HCT116 (cell line): ENCODE data around the gene CERK. TPM values are rescaled to one million over a fixed set of nuclear protein-coding genes. Genes with fewer than 3 reads are reported as not detected.

Experiments used
- ATAC-seq: fragments of 200-7000 bp; cut with Tn5 transposase; 2 replicates; pipeline ENCODE4 v1.9.1; 2020; ENCODE audit warnings: mild to moderate bottlenecking, moderate library complexity
- BruUV-seq: library from RNA; stranded (reverse); fragments of 400-500 nt; replicated peaks from 2 replicates; lab custom pipeline; 2021; lab: Mats Ljungman, UMichigan
- CTCF ChIA-PET: fragments of 300-600 bp; sonication (Branson Sonifier 250); formaldehyde crosslinking; loops from one replicate; lab custom pipeline; 2021; ENCODE audit warnings: antibody characterized with exemption; lab: Charles Lee
- POLR2A ChIA-PET: fragments of 300-600, 350-600 bp; sonication (Branson Sonifier 250); formaldehyde crosslinking; loops from one replicate; lab custom pipeline; 2021; ENCODE audit warnings: antibody characterized with exemption; lab: Charles Lee
- RAD21 ChIA-PET, 2 experiments: fragments of 300-600 bp; sonication (Branson Sonifier 250); formaldehyde crosslinking; loops; one replicate each; lab custom pipeline; 2023; ENCODE audit warnings: low total read pairs in 2 of 2; ENCODE audit not compliant: uncharacterized antibody in 2 of 2, unreplicated experiment in 2 of 2, low non-redundant PET in 1 of 2; lab: Charles Lee
- DNase-seq: peaks from one replicate; pipeline ENCODE4 v3.0.0-alpha.2; 2010; ENCODE audit warnings: low read depth, low spot score
- H2AFZ ChIP-seq: fragments of 200-600 bp; shearing (Covaris generic), sonication (generic); 2 replicates; pipeline ENCODE4 v1.6.1; 2017; ENCODE audit warnings: low read depth, mixed run types, mixed read lengths, antibody characterized with exemption, low read length; ENCODE audit not compliant: poor library complexity, severe bottlenecking
- H3K27ac ChIP-seq: 2 replicates; pipeline ENCODE4 v1.5.1; 2012; ENCODE audit warnings: low read depth, low read length
- H3K27me3 ChIP-seq: fragments of 200-600 bp; sonication (generic); 2 replicates; pipeline ENCODE4 v1.6.1; 2016; ENCODE audit warnings: mixed run types, low read length, mixed read lengths; ENCODE audit not compliant: insufficient read depth
- H3K36me3 ChIP-seq, 2 experiments: fragments of 200-500 bp in 1 of 2; fragments of 200-600 bp in 1 of 2; sonication (Bioruptor generic) in 1 of 2; sonication (generic) in 1 of 2; 2 replicates each; pipeline versions ENCODE4 v1.5.1 to v1.6.1; 2014 to 2016; ENCODE audit warnings: low read length in 2 of 2, inconsistent platforms in 1 of 2, mixed read lengths in 1 of 2, mixed run types in 1 of 2; ENCODE audit not compliant: insufficient read depth in 2 of 2, control insufficient read depth in 1 of 2
- H3K4me1 ChIP-seq, 2 experiments: fragments of 200-600 bp in 1 of 2; sonication (generic) in 1 of 2; 2 replicates each; pipeline versions ENCODE4 v1.5.1 to v1.6.1; 2012 to 2017; ENCODE audit warnings: low read length in 2 of 2, inconsistent platforms in 1 of 2, mild to moderate bottlenecking in 1 of 2, mixed read lengths in 1 of 2, mixed run types in 1 of 2, moderate library complexity in 1 of 2; ENCODE audit not compliant: insufficient read depth in 2 of 2, control insufficient read depth in 1 of 2
- H3K4me2 ChIP-seq: fragments of 200-600 bp; sonication (generic); 2 replicates; pipeline ENCODE4 v1.6.1; 2017; ENCODE audit warnings: mixed run types, low read length, mixed read lengths
- H3K4me3 ChIP-seq, 2 experiments: fragments of 200-600 bp in 1 of 2; sonication (generic) in 1 of 2; replicated peaks in 1 of 2; 2 replicates each; pipeline ENCODE4 v1.5.1; 2011 to 2016; ENCODE audit warnings: low read length in 2 of 2, control low read depth in 1 of 2, low read depth in 1 of 2, mild to moderate bottlenecking in 1 of 2, mixed read lengths in 1 of 2, mixed run types in 1 of 2
- H3K79me2 ChIP-seq: fragments of 200-600 bp; sonication (generic); 2 replicates; pipeline ENCODE4 v1.6.1; 2017; ENCODE audit warnings: mild to moderate bottlenecking, mixed run types, low read length, moderate library complexity, mixed read lengths; ENCODE audit not compliant: insufficient read depth
- H3K9ac ChIP-seq: fragments of 200-600 bp; sonication (generic); 2 replicates; pipeline ENCODE4 v1.6.1; 2016; ENCODE audit warnings: low read length, mixed read lengths
- H3K9me2 ChIP-seq: fragments of 200-600 bp; sonication (generic), shearing (Covaris generic); 2 replicates; pipeline ENCODE4 v1.6.1; 2017; ENCODE audit warnings: mixed run types, mild to moderate bottlenecking, moderate library complexity; ENCODE audit not compliant: insufficient read depth
- H3K9me3 ChIP-seq, 2 experiments: fragments of 200-500 bp in 1 of 2; fragments of 200-600 bp in 1 of 2; sonication (Bioruptor generic) in 1 of 2; sonication (generic) in 1 of 2; 2 replicates each; pipeline ENCODE4 v1.6.1; 2014 to 2017; ENCODE audit warnings: low read length in 2 of 2, mixed read lengths in 2 of 2, inconsistent platforms in 1 of 2, low read depth in 1 of 2, mild to moderate bottlenecking in 1 of 2, mixed run types in 1 of 2, moderate library complexity in 1 of 2; ENCODE audit not compliant: control insufficient read depth in 1 of 2, insufficient read depth in 1 of 2
- H4K20me1 ChIP-seq: fragments of 200-600 bp; sonication (generic), shearing (Covaris generic); 2 replicates; pipeline ENCODE4 v1.6.1; 2017; ENCODE audit warnings: mixed run types, mild to moderate bottlenecking, moderate library complexity; ENCODE audit not compliant: insufficient read depth
- ATF3 ChIP-seq: IDR thresholded peaks from 2 replicates; pipeline ENCODE4 v1.6.1; 2012
- CEBPB ChIP-seq: IDR thresholded peaks from 2 replicates; pipeline ENCODE4 v1.6.1; 2012; ENCODE audit warnings: low read depth
- CTCF ChIP-seq, 3 experiments: fragments of 200-600 bp in 1 of 3; sonication (generic) in 1 of 3; IDR thresholded peaks in 2 of 3; conservative IDR thresholded peaks in 1 of 3; 2 replicates each; pipeline ENCODE4 v1.5.1; 2012 to 2017; ENCODE audit warnings: low read depth in 2 of 3, low read length in 2 of 3, antibody characterized with exemption in 1 of 3, borderline replicate concordance in 1 of 3, control low read depth in 1 of 3, mild to moderate bottlenecking in 1 of 3, mixed read lengths in 1 of 3, mixed run types in 1 of 3, moderate library complexity in 1 of 3; ENCODE audit not compliant: insufficient read depth in 1 of 3
- EZH2phosphoT487 ChIP-seq: fragments of 200-600 bp; IDR thresholded peaks from 2 replicates; pipeline ENCODE4 v1.6.1; 2018; ENCODE audit warnings: antibody characterized with exemption, borderline replicate concordance
- JUND ChIP-seq: IDR thresholded peaks from 2 replicates; pipeline ENCODE4 v1.6.1; 2012
- MAX ChIP-seq: IDR thresholded peaks from 2 replicates; pipeline ENCODE4 v1.6.1; 2012
- RAD21 ChIP-seq: IDR thresholded peaks from 2 replicates; pipeline ENCODE4 v1.6.1; 2012; ENCODE audit warnings: low read depth, mild to moderate bottlenecking
- SIN3A ChIP-seq: IDR thresholded peaks from 2 replicates; pipeline ENCODE4 v1.6.1; 2012; ENCODE audit warnings: low read depth
- intact Hi-C: fragments of 100-400 bp; cut with micrococcal nuclease; formaldehyde crosslinking; loops from 2 replicates; pipeline ENCODE4 v1.10.0; 2022
- total RNA-seq: library from RNA; stranded (reverse); gene quantifications from one replicate; pipeline ENCODE4 v1.2.1, GENCODE V29; 2021; ENCODE audit not compliant: unreplicated experiment

CERK gene
- total RNA-seq, 1 experiment from 2014 or later, result 35.0 TPM

GRCh38 chr22:46721501-46722085, 16.5 kb downstream of the CERK start:
- no peak for DNase-seq
- Histone ChIP-seq H3K4me3 (no peak overlapping the region), H4K20me1 (no peaks in the 10 kb centered on the region), H3K36me3 (peaks cover 5 to 8% of the 10 kb centered on the region in 2 experiments; a peak in 2 of 4 replicates), H3K79me2 (peaks cover 4% of the 10 kb centered on the region; the same call in 1 of the 2 replicates), H3K27me3 (no peaks in the 10 kb centered on the region), H2AFZ (no peak overlapping the region), H3K4me2 (no peak overlapping the region), H3K4me1 (peaks cover 0 to 3% of the 10 kb centered on the region in 2 experiments; a peak in 2 of 4 replicates), H3K27ac (no peak overlapping the region), H3K9me2 (no peaks in the 10 kb centered on the region), H3K9me3 (no peaks in the 10 kb centered on the region), H3K9ac (no peak overlapping the region)
- no peak for TF ChIP-seq MAX
- TF ChIP-seq JUND, result no peak
- no peak for TF ChIP-seq ATF3
- no peak for TF ChIP-seq EZH2phosphoT487
- TF ChIP-seq CTCF (IDR thresholded peaks at IDR 0.05 in 2 of 3, conservative IDR thresholded peaks at IDR 0.05 in 1 of 3; ENCODE audit: borderline replicate concordance in 1 of 3, insufficient read depth in 1 of 3, low read depth in 2 of 3, low read length in 2 of 3), result no peak
- no peak for TF ChIP-seq SIN3A
- no peak for TF ChIP-seq CEBPB
- TF ChIP-seq RAD21, result no peak
- ChIA-PET POLR2A (no interaction called here), CTCF (interaction anchor here (1.7 kb wide), 1 partner anchor 158 kb away, joined by 4 read pairs; no protein-coding TSS in a partner anchor), RAD21 (no interaction called here)
- intact Hi-C loops, result no loop called here
- no peak for ATAC-seq
- no TSS peak for BruUV-seq
